Activated CD4-positive, alpha-beta T cell treated with anti-CD3 and anti-CD28 coated beads, Interleukin-2, amount 50 U/mL, for 16 hours (primary cell): ENCODE results near the gene CHMP5.

Experiments used
- DNase-seq: peaks from one replicate; pipeline ENCODE4 v3.0.0-alpha.2; 2020

The CHMP5 gene

GRCh38 chr9:33320230-33320567, 55.4 kb downstream of the CHMP5 start:
- no peak for DNase-seq

- peak; percentile 32 for DNase-seq
Observed at GRCh38 chr9:33320568-33321261, 55.9 kb downstream of the CHMP5 start.

GRCh38 chr9:33329117-33329563, 64.3 kb downstream of the CHMP5 start:
- no peak for DNase-seq

- no peak for DNase-seq
Observed at GRCh38 chr9:33329979-33330378, 65.1 kb downstream of the CHMP5 start.

GRCh38 chr9:33331377-33331891, 66.6 kb downstream of the CHMP5 start:
- no peak for DNase-seq
